GM19025 (cell line): ENCODE data around the gene SRP14.
"Not testable (repeated sequence)": the region's sequence is repeated elsewhere in the genome, so short reads cannot be mapped to it uniquely, and the experiment has no call there.

Experiments used
- ATAC-seq: cut with Tn5 transposase; IDR thresholded peaks from one replicate; pipeline ENCODE4 v1.9.1; 2021; ENCODE audit warnings: mild to moderate bottlenecking, low read depth, moderate library complexity; ENCODE audit not compliant: unreplicated experiment

SRP14 gene

GRCh38 chr15:39996228-39996627 lies 42.8 kb downstream of the SRP14 start:
- not testable (repeated sequence) for ATAC-seq

- not testable (repeated sequence) for ATAC-seq
Measured at GRCh38 chr15:39992953-39993352, 46.0 kb downstream of the SRP14 start.

GRCh38 chr15:39990706-39991105 lies 48.3 kb downstream of the SRP14 start:
- ATAC-seq, result no peak

GRCh38 chr15:39987821-39988220 lies 51.2 kb downstream of the SRP14 start:
- ATAC-seq, result no peak
